Psoas muscle (tissue), 8 donors: Measurements from ENCODE around the gene TMEM184A. TPM values are rescaled to one million over a fixed set of nuclear protein-coding genes. Genes with fewer than 3 reads are reported as not detected.

Source experiments
- ATAC-seq, 4 donors: fragments of 200-7000 bp; cut with Tn5 transposase; one replicate each; pipeline ENCODE4 v1.9.1; 2020; ENCODE audit warnings: moderate library complexity in 3 of 4, mild to moderate bottlenecking in 2 of 4
- DNase-seq, 2 donors: peaks; one replicate each; pipeline ENCODE4 v3.0.0-alpha.2; 2020
- H3K27ac ChIP-seq: fragments of 200-600 bp; one replicate; pipeline ENCODE4 v1.8.0; 2022
- H3K27me3 ChIP-seq, 3 donors: fragments of 200-600 bp in 1 of 3; one replicate each; pipeline versions ENCODE4 v1.6.1 to v1.8.0; 2013 to 2022; ENCODE audit warnings: low read length in 2 of 3, mild to moderate bottlenecking in 2 of 3, moderate library complexity in 1 of 3; ENCODE audit not compliant: insufficient read depth in 3 of 3
- H3K36me3 ChIP-seq, 2 donors: fragments of 200-600 bp in 1 of 2; one replicate each; pipeline versions ENCODE4 v1.6.1 to v1.8.0; 2013 to 2022; ENCODE audit warnings: low read depth in 1 of 2, mild to moderate bottlenecking in 1 of 2, moderate library complexity in 1 of 2; ENCODE audit not compliant: insufficient read depth in 1 of 2
- H3K4me1 ChIP-seq: fragments of 200-600 bp; one replicate; pipeline ENCODE4 v1.8.0; 2022
- H3K4me3 ChIP-seq: fragments of 200-600 bp; one replicate; pipeline ENCODE4 v1.8.0; 2022; ENCODE audit warnings: mild to moderate bottlenecking
- H3K9me3 ChIP-seq: fragments of 200-600 bp; one replicate; pipeline ENCODE4 v1.8.0; 2022
- CTCF ChIP-seq: fragments of 200-600 bp; IDR thresholded peaks from one replicate; pipeline ENCODE4 v1.8.0; 2022; ENCODE audit warnings: antibody characterized with exemption
- WGBS, 3 donors: extraction: QIAGEN DNeasy Blood & Tissue Kit; methylation state at CpG; one replicate each; pipeline versions ENCODE4 v1.1.6 to v1.1.7; 2013; 5-methylcytosine and 5-hydroxymethylcytosine counted together
- intact Hi-C, 2 donors: fragments of 100-400 bp; cut with DNase I; formaldehyde crosslinking; loops; one replicate each; pipeline versions ENCODE4 v1.11.0 to v1.14.2; 2022
- polyA plus RNA-seq, 3 donors: library from polyadenylated mRNA; stranded (reverse); fragments of 200-250 nt; gene quantifications; one replicate each; pipeline ENCODE4 v1.2.3, GENCODE V29; 2013
- total RNA-seq, 4 donors: library from RNA; stranded (reverse); fragmentation: NEBNext Ultra II Directional in 2 of 4; extraction: Animal tissue kit (Norgen Biotek cat#: 25700) in 2 of 4; gene quantifications; one replicate each; pipeline versions ENCODE4 v1.2.1 to v1.2.4, GENCODE V29; 2021 to 2023
- donor health status: healthy with polysubstance abuse.
- donor health status: DM: no; HTN: no; CAD: no; lungs with moderate emphysema.
- donor health status: Bipolar disorder and iron deficiency.
- donor health status: healthy.
- donor health status: DM: yes; HTN: yes; CAD: no.
- donor health status: DM: no; HTN: no; CAD: no.
- donor health status: DM: no; HTN: no; CAD: no.
- donor health status: DM: yes; HTN: yes; CAD: no.

The TMEM184A gene
- total and polyA plus RNA-seq, 7 donors = 0.40 to 6.0 (median 2.8) TPM

GRCh38 chr7:1601956-1602355 is 46.0 kb upstream of the TMEM184A start:
- Histone ChIP-seq H3K27me3 (peaks cover 0 to 30% (median 3%) of the 10 kb centered on the region in 3 donors), H3K36me3 (no peaks in the 10 kb centered on the region), H3K4me3 (no peak overlapping the region), H3K4me1 (no peaks in the 10 kb centered on the region), H3K27ac (no peak overlapping the region), H3K9me3 (no peaks in the 10 kb centered on the region)
- WGBS, 3 donors = 79 to 88% (median 82%) methylated on average over 19 to 24 of the region's 24 CpGs
- intact Hi-C loops = no loop called here
- TF ChIP-seq CTCF = no peak
- ATAC-seq (no peak), DNase-seq (no peak)

- Histone ChIP-seq H3K4me3 (no peak overlapping the region), H3K36me3 (no peaks in the 10 kb centered on the region), H3K4me1 (no peaks in the 10 kb centered on the region), H3K27ac (no peak overlapping the region), H3K9me3 (no peaks in the 10 kb centered on the region), H3K27me3 (peaks cover 0 to 30% (median 11%) of the 10 kb centered on the region in 3 donors)
- intact Hi-C loops = no loop called here
- ATAC-seq (no peak), DNase-seq (no peak)
- no peak for TF ChIP-seq CTCF
- WGBS, 3 donors = 66 to 75% (median 68%) methylated on average over 28 to 29 of the region's 29 CpGs
Measured at GRCh38 chr7:1599640-1600395, 43.8 kb upstream of the TMEM184A start.

- WGBS, 3 donors = 87 to 93% (median 89%) methylated on average over 10 to 12 of the region's 12 CpGs
- intact Hi-C loops = no loop called here
- Histone ChIP-seq H3K27me3 (peaks cover 0 to 28% (median 14%) of the 10 kb centered on the region in 3 donors), H3K4me3 (no peak overlapping the region), H3K4me1 (no peaks in the 10 kb centered on the region), H3K9me3 (no peaks in the 10 kb centered on the region), H3K27ac (no peak overlapping the region), H3K36me3 (no peaks in the 10 kb centered on the region)
- DNase-seq (no peak), ATAC-seq (no peak)
- TF ChIP-seq CTCF = no peak
Measured at GRCh38 chr7:1598961-1599639, 43.1 kb upstream of the TMEM184A start.

- ATAC-seq (no peak), DNase-seq (no peak)
- H3K27me3 ChIP-seq = peaks cover 0 to 25% (median 18%) of the 10 kb centered on the region in 3 donors
- intact Hi-C loops = no loop called here
- no peak for TF ChIP-seq CTCF
- H3K4me3 ChIP-seq = no peak overlapping the region
- H3K36me3 ChIP-seq = no peaks in the 10 kb centered on the region
- H3K27ac ChIP-seq = no peak overlapping the region
- WGBS, 3 donors = 78 to 82% (median 80%) methylated on average over 7 of the region's 7 CpGs
- no peaks in the 10 kb centered on the region for H3K4me1 ChIP-seq
- no peaks in the 10 kb centered on the region for H3K9me3 ChIP-seq
Measured at GRCh38 chr7:1598286-1598685, 42.3 kb upstream of the TMEM184A start.
